Colonic mucosa (tissue), 4 donors: ENCODE results near the gene OXLD1. TPM values are rescaled to one million over a fixed set of nuclear protein-coding genes. Genes with fewer than 3 reads are reported as not detected.
"Not testable (repeated sequence)": the region's sequence is repeated elsewhere in the genome, so short reads cannot be mapped to it uniquely, and the experiment has no call there.

Experiments
- DNase-seq: peaks from one replicate; pipeline ENCODE4 v3.0.0-alpha.2; 2020
- H3K27ac ChIP-seq: fragments of 200-600 bp; one replicate; pipeline ENCODE4 v1.8.0; 2021
- H3K27me3 ChIP-seq: fragments of 200-600 bp; one replicate; pipeline ENCODE4 v1.8.0; 2021
- H3K36me3 ChIP-seq: fragments of 200-600 bp; one replicate; pipeline ENCODE4 v1.8.0; 2021
- H3K4me1 ChIP-seq: fragments of 200-600 bp; one replicate; pipeline ENCODE4 v1.8.0; 2021; ENCODE audit warnings: mild to moderate bottlenecking
- H3K4me3 ChIP-seq: fragments of 200-600 bp; one replicate; pipeline ENCODE4 v1.8.0; 2021
- H3K9ac ChIP-seq, 2 donors: one replicate each; pipeline ENCODE4 v1.7.0; 2013; ENCODE audit warnings: control low read depth in 2 of 2, low read depth in 2 of 2, low read length in 2 of 2
- H3K9me3 ChIP-seq: fragments of 200-600 bp; one replicate; pipeline ENCODE4 v1.8.0; 2021
- intact Hi-C: fragments of 100-400 bp; cut with DNase I; formaldehyde crosslinking; loops from one replicate; pipeline ENCODE4 v1.14.1; 2022
- total RNA-seq, 2 donors: library from RNA; stranded (reverse); fragmentation: NEBNext Ultra II Directional in 1 of 2; extraction: Animal tissue kit (Norgen Biotek cat#: 25700) in 1 of 2; gene quantifications; one replicate each; pipeline ENCODE4 v1.2.1, GENCODE V29; 2021
- TF ChIP-seq, protein P1 (sequence below): fragments of 200-600 bp; IDR thresholded peaks from one replicate; pipeline ENCODE4 v1.8.0; 2022; ENCODE audit warnings: antibody characterized with exemption, mild to moderate bottlenecking
- donor health status: healthy.
- donor health status: DM: no; HTN: no; CAD: no.
- donor health status: DM: no; HTN: no; CAD: no.

The OXLD1 gene
- total RNA-seq, 2 donors from 2014 or later = 21.7 to 42.8 TPM

- TF ChIP-seq, protein P1, sequence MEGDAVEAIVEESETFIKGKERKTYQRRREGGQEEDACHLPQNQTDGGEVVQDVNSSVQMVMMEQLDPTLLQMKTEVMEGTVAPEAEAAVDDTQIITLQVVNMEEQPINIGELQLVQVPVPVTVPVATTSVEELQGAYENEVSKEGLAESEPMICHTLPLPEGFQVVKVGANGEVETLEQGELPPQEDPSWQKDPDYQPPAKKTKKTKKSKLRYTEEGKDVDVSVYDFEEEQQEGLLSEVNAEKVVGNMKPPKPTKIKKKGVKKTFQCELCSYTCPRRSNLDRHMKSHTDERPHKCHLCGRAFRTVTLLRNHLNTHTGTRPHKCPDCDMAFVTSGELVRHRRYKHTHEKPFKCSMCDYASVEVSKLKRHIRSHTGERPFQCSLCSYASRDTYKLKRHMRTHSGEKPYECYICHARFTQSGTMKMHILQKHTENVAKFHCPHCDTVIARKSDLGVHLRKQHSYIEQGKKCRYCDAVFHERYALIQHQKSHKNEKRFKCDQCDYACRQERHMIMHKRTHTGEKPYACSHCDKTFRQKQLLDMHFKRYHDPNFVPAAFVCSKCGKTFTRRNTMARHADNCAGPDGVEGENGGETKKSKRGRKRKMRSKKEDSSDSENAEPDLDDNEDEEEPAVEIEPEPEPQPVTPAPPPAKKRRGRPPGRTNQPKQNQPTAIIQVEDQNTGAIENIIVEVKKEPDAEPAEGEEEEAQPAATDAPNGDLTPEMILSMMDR = no peak
- H3K27me3 ChIP-seq = no peaks in the 10 kb centered on the region
- H3K4me3 ChIP-seq = no peak overlapping the region
- intact Hi-C loops = no loop called here
- H3K4me1 ChIP-seq = peaks cover 6% of the 10 kb centered on the region
- H3K27ac ChIP-seq = no peak overlapping the region
- DNase-seq = no peak
- H3K36me3 ChIP-seq = no peaks in the 10 kb centered on the region
- no peak overlapping the region for H3K9ac ChIP-seq
- no peaks in the 10 kb centered on the region for H3K9me3 ChIP-seq
Measured at GRCh38 chr17:81680150-81680549, 13.7 kb upstream of the OXLD1 start.

GRCh38 chr17:81676906-81677305, 10.5 kb upstream of the OXLD1 start:
- H3K27me3 ChIP-seq = no peaks in the 10 kb centered on the region
- TF ChIP-seq, protein P1 = no peak
- H3K4me3 ChIP-seq = no peak overlapping the region
- H3K9ac ChIP-seq = no peak overlapping the region
- no peak overlapping the region for H3K27ac ChIP-seq
- intact Hi-C loops = no loop called here
- no peak for DNase-seq
- no peaks in the 10 kb centered on the region for H3K4me1 ChIP-seq
- H3K9me3 ChIP-seq = no peaks in the 10 kb centered on the region
- peaks cover 5% of the 10 kb centered on the region for H3K36me3 ChIP-seq

DNA sequence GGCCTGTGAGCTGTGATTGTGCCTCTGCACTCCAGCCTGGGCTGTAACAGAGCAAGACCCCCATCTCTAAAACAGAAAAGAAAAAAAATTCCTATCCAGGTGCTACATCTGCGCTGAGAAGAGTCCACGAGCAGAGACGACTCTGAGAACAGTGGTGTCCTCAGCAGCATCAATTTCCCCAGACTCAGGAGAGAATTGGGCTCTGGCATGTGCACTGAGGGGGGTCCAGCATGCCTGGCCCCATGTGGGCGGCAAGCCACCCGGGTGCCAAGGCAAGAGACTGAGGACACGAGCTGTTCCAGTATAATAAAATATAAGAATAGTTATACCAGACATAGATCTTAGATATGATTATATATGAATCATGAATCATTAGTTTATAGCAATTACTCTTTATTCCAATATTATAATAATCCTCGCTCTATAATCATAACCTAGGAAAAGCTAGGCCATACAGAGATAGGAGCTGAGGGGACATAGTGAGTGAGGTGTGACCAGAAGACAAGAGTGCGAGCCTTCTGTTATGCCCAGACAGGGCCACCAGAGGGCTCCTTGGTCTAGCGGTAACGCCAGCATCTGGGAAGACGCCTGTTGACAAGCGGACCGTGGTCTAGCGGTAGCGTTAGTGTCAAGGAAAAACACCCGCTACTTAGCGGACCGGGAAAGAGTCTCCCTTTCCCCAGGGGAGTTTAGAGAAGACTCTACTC, 9.3 kb upstream of the OXLD1 start:
- H3K9ac ChIP-seq, DNase-seq, H3K4me1 ChIP-seq: not testable (repeated sequence)

DNA sequence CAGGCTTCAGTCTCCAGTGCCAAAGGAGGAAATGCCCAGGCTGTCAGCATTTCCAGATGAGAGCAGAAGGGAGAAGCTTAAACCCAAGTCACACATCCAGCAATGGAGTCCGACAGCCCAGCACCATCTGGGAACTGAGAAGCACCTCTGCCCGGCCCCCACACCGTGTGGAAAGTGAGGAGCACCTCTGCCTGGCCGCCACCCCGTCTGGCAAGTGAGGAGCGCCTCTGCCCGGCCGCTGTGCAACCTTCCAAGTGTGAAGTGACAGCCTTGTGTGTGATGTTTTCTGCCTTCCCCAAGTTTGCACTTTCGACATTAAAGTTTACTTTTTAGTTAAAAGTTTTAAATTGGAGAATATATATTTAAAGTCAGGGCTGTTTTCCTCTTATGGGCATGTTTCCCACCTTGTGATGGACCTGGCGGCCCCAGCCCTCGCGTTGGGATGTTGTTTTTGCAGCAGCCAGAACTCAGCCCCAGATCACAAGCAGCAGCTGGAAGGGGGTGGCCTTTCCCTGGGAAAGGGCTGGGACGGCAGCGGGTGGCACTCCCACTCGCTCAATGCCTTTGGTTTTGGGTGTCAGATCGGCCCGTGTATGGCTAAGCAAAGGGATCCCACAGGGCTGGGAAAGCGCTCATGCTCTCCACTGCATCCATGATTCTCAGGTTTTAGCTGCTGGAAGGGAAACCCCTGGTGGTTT, 7.3 kb upstream of the OXLD1 start:
- Histone ChIP-seq H3K27me3 (no peaks in the 10 kb centered on the region), H3K4me3 (no peak overlapping the region), H3K4me1 (no peaks in the 10 kb centered on the region), H3K27ac (no peak overlapping the region), H3K9ac (no peak overlapping the region), H3K9me3 (no peaks in the 10 kb centered on the region), H3K36me3 (peaks cover 5% of the 10 kb centered on the region)
- intact Hi-C loops = no loop called here
- TF ChIP-seq, protein P1 = no peak
- no peak for DNase-seq

More for the DNA sequence above, 9.3 kb upstream of the OXLD1 start:
- intact Hi-C loops, H3K4me3 ChIP-seq, H3K9me3 ChIP-seq, H3K36me3 ChIP-seq, H3K27ac ChIP-seq, H3K27me3 ChIP-seq: not testable (repeated sequence)
- TF ChIP-seq, protein P1 = peak; percentile 60

GRCh38 chr17:81672954-81673353, 6.5 kb upstream of the OXLD1 start:
- intact Hi-C loops = no loop called here
- DNase-seq = no peak
- Histone ChIP-seq H3K4me3 (no peak overlapping the region), H3K36me3 (peaks cover 5% of the 10 kb centered on the region), H3K27me3 (no peaks in the 10 kb centered on the region), H3K4me1 (peaks cover 5% of the 10 kb centered on the region), H3K27ac (no peak overlapping the region), H3K9me3 (no peaks in the 10 kb centered on the region), H3K9ac (no peak overlapping the region)
- TF ChIP-seq, protein P1 = no peak
